ENCODE measurements around the gene MALAT1. TPM values are rescaled to one million over a fixed set of nuclear protein-coding genes. Genes with fewer than 3 reads are reported as not detected.

The MALAT1 gene
- total RNA-seq, 6 donors from 2014 or later, result 9,697 to 52,390 (median 19,698) TPM

- Histone ChIP-seq H3K4me3 (peak within 1 kb of the TSS; percentile 92 to 99 (median 95)), H3K9me3 (no peaks in the 10 kb centered on the region), H3K27ac (peak within 1 kb of the TSS; percentile 92 to 97 (median 95)), H3K27me3 (no peaks in the 10 kb centered on the region), H3K4me1 (peaks cover 21 to 37% (median 29%) of the 10 kb centered on the region in 4 donors), H3K36me3 (peaks cover 0 to 35% (median 11%) of the 10 kb centered on the region in 4 donors)
- TF ChIP-seq POLR2A (IDR thresholded peaks at IDR 0.05) (peak in 3 of 4 donors; percentile 55 to 77 (median 59)), POLR2AphosphoS5 (IDR thresholded peaks at IDR 0.05) (peak; percentile 71 to 77), EP300 (IDR thresholded peaks at IDR 0.05) (no peak)
- TF ChIP-seq, protein P1, sequence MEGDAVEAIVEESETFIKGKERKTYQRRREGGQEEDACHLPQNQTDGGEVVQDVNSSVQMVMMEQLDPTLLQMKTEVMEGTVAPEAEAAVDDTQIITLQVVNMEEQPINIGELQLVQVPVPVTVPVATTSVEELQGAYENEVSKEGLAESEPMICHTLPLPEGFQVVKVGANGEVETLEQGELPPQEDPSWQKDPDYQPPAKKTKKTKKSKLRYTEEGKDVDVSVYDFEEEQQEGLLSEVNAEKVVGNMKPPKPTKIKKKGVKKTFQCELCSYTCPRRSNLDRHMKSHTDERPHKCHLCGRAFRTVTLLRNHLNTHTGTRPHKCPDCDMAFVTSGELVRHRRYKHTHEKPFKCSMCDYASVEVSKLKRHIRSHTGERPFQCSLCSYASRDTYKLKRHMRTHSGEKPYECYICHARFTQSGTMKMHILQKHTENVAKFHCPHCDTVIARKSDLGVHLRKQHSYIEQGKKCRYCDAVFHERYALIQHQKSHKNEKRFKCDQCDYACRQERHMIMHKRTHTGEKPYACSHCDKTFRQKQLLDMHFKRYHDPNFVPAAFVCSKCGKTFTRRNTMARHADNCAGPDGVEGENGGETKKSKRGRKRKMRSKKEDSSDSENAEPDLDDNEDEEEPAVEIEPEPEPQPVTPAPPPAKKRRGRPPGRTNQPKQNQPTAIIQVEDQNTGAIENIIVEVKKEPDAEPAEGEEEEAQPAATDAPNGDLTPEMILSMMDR (IDR thresholded peaks at IDR 0.05), result peak in 3 of 6 experiments; percentile 13 to 29 (median 14)
- 0% methylated on average over 3 to 11 of the region's 82 CpGs for WGBS, 2 donors
- DNase-seq (peak; percentile 85 to 97), ATAC-seq (ENCODE audit: low FRiP score in 2 of 2) (peak; percentile 93 to 97)
Measured at GRCh38 chr11:65524741-65525545, 26.1 kb downstream of the MALAT1 start, which contains the start of gene SCYL1. TSS of gene SCYL1 (plus strand) at chr11:65525083. CDS start at chr11:65525154, 71 bp downstream.

DNA sequence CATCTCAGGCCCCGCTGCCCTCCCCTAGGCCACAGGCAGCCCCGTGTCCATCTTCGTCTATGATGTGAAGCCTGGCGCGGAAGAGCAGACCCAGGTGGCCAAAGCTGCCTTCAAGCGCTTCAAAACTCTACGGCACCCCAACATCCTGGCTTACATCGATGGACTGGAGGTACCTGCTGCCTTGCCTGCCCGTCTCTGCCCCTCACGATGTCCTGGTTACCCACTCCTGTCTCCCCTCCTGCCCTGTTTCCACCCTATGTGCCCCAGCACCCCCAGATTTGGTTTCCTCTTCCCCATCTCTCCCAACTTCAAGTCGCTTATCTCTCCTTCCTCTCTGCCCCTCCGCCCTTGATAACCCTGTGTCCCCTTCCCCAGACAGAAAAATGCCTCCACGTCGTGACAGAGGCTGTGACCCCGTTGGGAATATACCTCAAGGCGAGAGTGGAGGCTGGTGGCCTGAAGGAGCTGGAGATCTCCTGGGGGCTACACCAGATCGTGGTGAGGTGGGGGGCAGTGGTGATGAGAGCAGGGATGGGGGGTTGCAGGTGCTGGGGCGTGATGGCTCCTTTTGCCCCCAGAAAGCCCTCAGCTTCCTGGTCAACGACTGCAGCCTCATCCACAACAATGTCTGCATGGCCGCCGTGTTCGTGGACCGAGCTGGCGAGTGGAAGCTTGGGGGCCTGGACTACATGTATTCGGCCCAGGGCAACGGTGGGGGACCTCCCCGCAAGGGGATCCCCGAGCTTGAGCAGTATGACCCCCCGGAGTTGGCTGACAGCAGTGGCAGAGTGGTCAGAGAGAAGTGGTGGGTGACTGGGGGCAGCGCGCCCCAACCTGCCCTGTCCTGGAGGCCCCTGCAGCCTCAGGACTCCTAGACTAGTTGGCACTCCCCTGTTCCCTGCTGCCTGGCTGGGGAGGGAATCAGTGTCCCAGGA, 27.0 kb downstream of the MALAT1 start:
- Histone ChIP-seq H3K4me1 (peaks cover 21 to 37% (median 29%) of the 10 kb centered on the region in 4 donors), H3K4me3 (peak overlapping the region; percentile 92 to 99 (median 95)), H3K27ac (peak overlapping the region; percentile 92 to 97 (median 95)), H3K27me3 (no peaks in the 10 kb centered on the region), H3K9me3 (no peaks in the 10 kb centered on the region), H3K36me3 (peaks cover 5 to 44% (median 19%) of the 10 kb centered on the region in 4 donors)
- TF ChIP-seq, protein P1 (IDR thresholded peaks at IDR 0.05), result no peak
- TF ChIP-seq POLR2AphosphoS5 (IDR thresholded peaks at IDR 0.05) (no peak), EP300 (IDR thresholded peaks at IDR 0.05) (no peak), POLR2A (IDR thresholded peaks at IDR 0.05) (no peak)
- DNase-seq, result no peak
- ATAC-seq (ENCODE audit: low FRiP score in 2 of 2), result no peak
- WGBS, 2 donors, result 44 to 56% methylated on average over 18 to 30 of the region's 31 CpGs

DNA sequence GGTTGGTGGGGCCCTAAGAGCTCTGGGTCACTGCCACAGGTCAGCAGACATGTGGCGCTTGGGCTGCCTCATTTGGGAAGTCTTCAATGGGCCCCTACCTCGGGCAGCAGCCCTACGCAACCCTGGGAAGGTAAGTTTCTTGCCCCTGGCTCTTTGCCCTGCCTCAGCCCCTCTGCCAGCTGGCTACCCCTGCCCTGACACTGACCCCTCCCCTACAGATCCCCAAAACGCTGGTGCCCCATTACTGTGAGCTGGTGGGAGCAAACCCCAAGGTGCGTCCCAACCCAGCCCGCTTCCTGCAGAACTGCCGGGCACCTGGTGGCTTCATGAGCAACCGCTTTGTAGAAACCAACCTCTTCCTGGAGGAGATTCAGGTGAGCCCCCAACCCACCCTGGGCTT, 27.9 kb downstream of the MALAT1 start:
- no peak for DNase-seq
- H3K36me3 ChIP-seq, result peaks cover 9 to 53% (median 28%) of the 10 kb centered on the region in 4 donors
- WGBS, 2 donors, result 97 to 100% methylated on average over 2 to 8 of the region's 8 CpGs

GRCh38 chr11:65528819-65529350, 30.0 kb downstream of the MALAT1 start:
- H3K27me3 ChIP-seq, result no peaks in the 10 kb centered on the region
- DNase-seq, result no peak
- no peak overlapping the region for H3K27ac ChIP-seq
- no peak for ATAC-seq (ENCODE audit: low FRiP score in 2 of 2)
- 94 to 95% methylated on average over 11 to 12 of the region's 12 CpGs for WGBS, 2 donors
- H3K4me3 ChIP-seq, result no peak overlapping the region
- H3K36me3 ChIP-seq, result peaks cover 19 to 74% (median 47%) of the 10 kb centered on the region in 4 donors
- peaks cover 19 to 23% (median 22%) of the 10 kb centered on the region in 4 donors for H3K4me1 ChIP-seq
- TF ChIP-seq, protein P1 (IDR thresholded peaks at IDR 0.05), result no peak
- TF ChIP-seq POLR2AphosphoS5 (IDR thresholded peaks at IDR 0.05) (no peak), POLR2A (IDR thresholded peaks at IDR 0.05) (no peak), EP300 (IDR thresholded peaks at IDR 0.05) (no peak)
- no peaks in the 10 kb centered on the region for H3K9me3 ChIP-seq

More for the DNA sequence above, 27.9 kb downstream of the MALAT1 start:
- Histone ChIP-seq H3K4me3 (no peak overlapping the region), H3K9me3 (no peaks in the 10 kb centered on the region), H3K27me3 (no peaks in the 10 kb centered on the region), H3K4me1 (peaks cover 21 to 37% (median 29%) of the 10 kb centered on the region in 4 donors), H3K27ac (no peak overlapping the region)
- no peak for ATAC-seq (ENCODE audit: low FRiP score in 2 of 2)
- no peak for TF ChIP-seq EP300 (IDR thresholded peaks at IDR 0.05)
- no peak for TF ChIP-seq POLR2A (IDR thresholded peaks at IDR 0.05)
- TF ChIP-seq, protein P1 (IDR thresholded peaks at IDR 0.05), result no peak

Data from upper lobe of left lung (tissue), 6 donors.